ENCODE measurements around the gene MEF2D. TPM values are rescaled to one million over a fixed set of nuclear protein-coding genes. Genes with fewer than 3 reads are reported as not detected.

Gene MEF2D
- polyA plus RNA-seq, 4 donors = 5.8 to 23.7 (median 13.0) TPM

DNA sequence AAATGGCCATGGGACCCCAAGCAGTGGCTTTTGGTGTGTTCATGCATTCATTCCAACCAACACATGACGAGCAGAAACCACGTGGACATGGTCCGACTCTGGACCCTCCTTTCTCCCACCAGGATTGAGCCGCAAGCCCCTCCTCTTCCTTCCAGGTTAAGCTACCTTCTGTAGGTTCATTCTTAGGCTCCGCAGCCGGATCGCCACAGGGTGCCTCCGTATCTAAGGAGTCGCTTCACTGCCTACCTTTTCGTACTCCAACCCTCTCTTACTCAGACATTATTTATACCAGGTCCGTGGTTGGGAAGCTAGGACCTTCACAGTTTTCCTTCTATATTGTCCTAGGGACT is 67.9 kb downstream of the MEF2D start:
- no peak overlapping the region for H3K27ac ChIP-seq (ENCODE audit: low read depth in 1 of 3, low read length in 2 of 3)
- WGBS, 3 donors = 11 to 17% (median 13%) methylated on average over 11 of the region's 11 CpGs

DNA sequence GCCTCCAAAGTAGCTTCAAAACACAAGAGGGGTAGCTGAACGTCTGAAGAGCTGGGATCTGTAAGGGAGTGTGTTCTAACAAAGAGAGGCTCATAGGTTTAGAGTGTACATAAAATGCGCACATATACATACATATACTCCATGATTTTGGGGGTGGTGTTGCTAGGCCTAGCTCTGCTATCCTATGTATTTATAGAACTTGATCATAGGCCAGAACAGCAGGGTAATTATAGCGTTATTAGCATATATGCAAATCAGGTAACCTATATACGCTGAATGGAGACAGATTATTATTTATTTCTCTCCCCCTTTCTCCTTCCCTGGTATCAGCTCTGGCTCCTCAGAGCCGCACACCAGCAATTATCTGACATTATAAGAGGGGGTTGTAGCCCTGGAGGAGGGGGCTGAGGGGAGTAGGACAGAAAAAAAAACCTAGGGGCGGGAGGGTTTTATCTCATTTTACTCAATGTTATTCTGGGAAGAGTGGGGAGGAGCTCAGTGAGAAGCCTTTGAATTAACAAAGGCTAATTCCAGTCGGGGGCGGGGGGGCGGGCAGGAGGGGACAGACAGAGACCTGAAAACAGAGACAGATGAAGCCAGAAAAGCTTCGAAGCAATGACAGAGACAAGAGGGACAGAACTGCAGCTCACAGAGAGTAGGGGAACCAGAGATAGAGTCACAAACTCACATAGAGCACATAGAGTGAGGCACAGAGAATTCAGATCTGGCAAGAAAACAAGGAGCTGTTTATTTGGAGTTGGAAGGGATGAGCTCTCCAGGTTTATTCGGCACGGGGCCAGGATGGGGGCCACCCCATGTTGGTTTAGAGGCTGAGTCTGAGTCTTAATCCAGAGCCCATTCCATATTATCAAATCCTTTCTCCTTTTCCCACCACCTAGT is 68.6 kb downstream of the MEF2D start:
- H3K36me3 ChIP-seq (ENCODE audit: control insufficient read depth in 3 of 3, insufficient read depth in 2 of 3, low read depth in 1 of 3, low read length in 3 of 3) = no peaks in the 10 kb centered on the region
- no peak for FAIRE-seq
- H3K27me3 ChIP-seq (ENCODE audit: control insufficient read depth in 3 of 3, insufficient read depth in 3 of 3, low read length in 3 of 3) = peaks cover 3 to 99% (median 41%) of the 10 kb centered on the region in 3 donors
- H3K4me1 ChIP-seq (ENCODE audit: control insufficient read depth in 3 of 3, insufficient read depth in 2 of 3, low read depth in 1 of 3, low read length in 2 of 3) = peaks cover 0 to 5% (median 0%) of the 10 kb centered on the region in 3 donors
- H3K27ac ChIP-seq (ENCODE audit: low read depth in 1 of 3, low read length in 2 of 3) = no peak overlapping the region
- DNase-seq = no peak
- peaks cover 0 to under 1% of the 10 kb centered on the region in 2 donors for H3K9me3 ChIP-seq (ENCODE audit: control insufficient read depth in 2 of 2, insufficient read depth in 1 of 2, low read depth in 1 of 2, low read length in 1 of 2)
- 17 to 25% (median 23%) methylated on average over 12 of the region's 12 CpGs for WGBS, 3 donors
- H3K4me3 ChIP-seq (ENCODE audit: low read depth in 1 of 3, low read length in 3 of 3) = no peak overlapping the region

More for the DNA sequence above, 67.9 kb downstream of the MEF2D start:
- peaks cover 0 to 2% of the 10 kb centered on the region in 2 donors for H3K9me3 ChIP-seq (ENCODE audit: control insufficient read depth in 2 of 2, insufficient read depth in 1 of 2, low read depth in 1 of 2, low read length in 1 of 2)
- no peak for DNase-seq
- peaks cover 0 to 5% (median 0%) of the 10 kb centered on the region in 3 donors for H3K4me1 ChIP-seq (ENCODE audit: control insufficient read depth in 3 of 3, insufficient read depth in 2 of 3, low read depth in 1 of 3, low read length in 2 of 3)
- no peak overlapping the region for H3K4me3 ChIP-seq (ENCODE audit: low read depth in 1 of 3, low read length in 3 of 3)
- peaks cover 3 to 100% (median 46%) of the 10 kb centered on the region in 3 donors for H3K27me3 ChIP-seq (ENCODE audit: control insufficient read depth in 3 of 3, insufficient read depth in 3 of 3, low read length in 3 of 3)
- no peak for FAIRE-seq
- no peaks in the 10 kb centered on the region for H3K36me3 ChIP-seq (ENCODE audit: control insufficient read depth in 3 of 3, insufficient read depth in 2 of 3, low read depth in 1 of 3, low read length in 3 of 3)

DNA sequence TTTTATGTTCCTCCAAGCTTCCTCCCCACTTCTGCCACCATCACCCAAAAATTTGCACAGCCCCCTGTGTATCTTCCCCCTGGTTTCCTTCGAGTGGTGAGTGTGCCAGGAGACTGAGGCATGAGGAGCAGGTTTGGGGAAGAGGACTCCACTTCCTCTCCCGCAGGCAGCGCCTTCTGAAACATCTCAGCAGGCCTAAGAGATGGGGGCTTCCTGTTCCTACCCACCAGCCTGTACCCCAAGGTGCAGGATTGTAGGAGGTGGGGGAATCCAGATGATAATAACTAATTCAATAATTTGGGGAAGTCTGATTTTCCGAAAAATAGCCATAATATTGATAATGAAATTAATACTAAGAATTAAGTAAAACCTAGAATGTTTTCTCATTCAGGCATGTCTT is 69.2 kb downstream of the MEF2D start:
- Histone ChIP-seq H3K4me1 (ENCODE audit: control insufficient read depth in 3 of 3, insufficient read depth in 2 of 3, low read depth in 1 of 3, low read length in 2 of 3) (peaks cover 0 to 2% (median 0%) of the 10 kb centered on the region in 3 donors), H3K4me3 (ENCODE audit: low read depth in 1 of 3, low read length in 3 of 3) (no peak overlapping the region), H3K9me3 (ENCODE audit: control insufficient read depth in 2 of 2, insufficient read depth in 1 of 2, low read depth in 1 of 2, low read length in 1 of 2) (no peaks in the 10 kb centered on the region), H3K27ac (ENCODE audit: low read depth in 1 of 3, low read length in 2 of 3) (no peak overlapping the region), H3K27me3 (ENCODE audit: control insufficient read depth in 3 of 3, insufficient read depth in 3 of 3, low read length in 3 of 3) (peaks cover 3 to 99% (median 39%) of the 10 kb centered on the region in 3 donors), H3K36me3 (ENCODE audit: control insufficient read depth in 3 of 3, insufficient read depth in 2 of 3, low read depth in 1 of 3, low read length in 3 of 3) (no peaks in the 10 kb centered on the region)
- no peak for FAIRE-seq
- WGBS, 3 donors = 38 to 49% (median 46%) methylated on average over 4 of the region's 4 CpGs
- no peak for DNase-seq

DNA sequence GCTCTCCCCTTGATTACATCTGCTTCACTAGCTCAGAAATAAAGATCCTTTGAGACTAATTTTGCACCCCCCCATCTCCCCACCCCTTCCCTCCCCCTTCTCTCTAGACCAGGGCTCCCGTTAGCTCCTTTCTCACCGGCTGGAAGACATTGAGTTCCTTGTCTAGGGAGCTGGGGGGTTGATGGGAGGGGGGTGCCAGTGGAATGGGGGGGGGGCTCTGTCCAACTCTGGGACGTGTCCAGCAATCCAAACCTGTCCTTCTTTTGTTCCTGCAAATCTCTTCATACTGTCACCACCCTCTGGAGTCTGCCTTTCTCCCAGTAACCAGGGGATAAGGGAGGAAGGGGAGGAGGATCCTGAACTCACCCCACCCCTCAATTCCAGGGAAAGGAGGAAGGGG is 69.7 kb downstream of the MEF2D start:
- peaks cover 4 to 99% (median 42%) of the 10 kb centered on the region in 3 donors for H3K27me3 ChIP-seq (ENCODE audit: control insufficient read depth in 3 of 3, insufficient read depth in 3 of 3, low read length in 3 of 3)
- FAIRE-seq = no peak
- DNase-seq = no peak
- H3K9me3 ChIP-seq (ENCODE audit: control insufficient read depth in 2 of 2, insufficient read depth in 1 of 2, low read depth in 1 of 2, low read length in 1 of 2) = no peaks in the 10 kb centered on the region
- 13 to 20% (median 17%) methylated on average over 3 of the region's 3 CpGs for WGBS, 3 donors
- H3K4me1 ChIP-seq (ENCODE audit: control insufficient read depth in 3 of 3, insufficient read depth in 2 of 3, low read depth in 1 of 3, low read length in 2 of 3) = no peaks in the 10 kb centered on the region
- H3K36me3 ChIP-seq (ENCODE audit: control insufficient read depth in 3 of 3, insufficient read depth in 2 of 3, low read depth in 1 of 3, low read length in 3 of 3) = no peaks in the 10 kb centered on the region
- no peak overlapping the region for H3K4me3 ChIP-seq (ENCODE audit: low read depth in 1 of 3, low read length in 3 of 3)
- H3K27ac ChIP-seq (ENCODE audit: low read depth in 1 of 3, low read length in 2 of 3) = no peak overlapping the region

DNA sequence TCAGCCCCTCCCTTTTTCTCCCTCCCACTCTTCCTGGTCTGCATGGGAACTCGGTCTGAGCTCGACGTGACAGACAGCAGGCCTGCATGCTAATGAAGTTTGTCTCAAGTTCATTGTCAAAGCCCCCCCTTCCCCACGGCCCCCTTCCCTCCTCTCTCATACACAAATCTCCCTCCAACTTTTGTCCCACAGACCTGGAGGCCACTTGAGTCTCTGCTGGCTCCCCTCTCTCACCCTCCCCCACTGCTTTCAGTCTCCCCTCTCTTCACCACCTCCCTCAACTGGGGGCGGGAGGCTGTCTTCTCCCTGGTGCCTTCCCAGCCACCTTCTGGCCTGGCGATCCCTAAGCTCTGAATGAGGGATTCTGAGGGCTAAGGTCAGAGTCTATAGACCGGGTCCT is 70.3 kb downstream of the MEF2D start:
- no peaks in the 10 kb centered on the region for H3K4me1 ChIP-seq (ENCODE audit: control insufficient read depth in 3 of 3, insufficient read depth in 2 of 3, low read depth in 1 of 3, low read length in 2 of 3)
- no peak overlapping the region for H3K4me3 ChIP-seq (ENCODE audit: low read depth in 1 of 3, low read length in 3 of 3)
- 1 to 11% (median 10%) methylated on average over 7 of the region's 7 CpGs for WGBS, 3 donors
- peaks cover 6 to 96% (median 42%) of the 10 kb centered on the region in 3 donors for H3K27me3 ChIP-seq (ENCODE audit: control insufficient read depth in 3 of 3, insufficient read depth in 3 of 3, low read length in 3 of 3)
- H3K27ac ChIP-seq (ENCODE audit: low read depth in 1 of 3, low read length in 2 of 3) = no peak overlapping the region
- no peaks in the 10 kb centered on the region for H3K9me3 ChIP-seq (ENCODE audit: control insufficient read depth in 2 of 2, insufficient read depth in 1 of 2, low read depth in 1 of 2, low read length in 1 of 2)
- H3K36me3 ChIP-seq (ENCODE audit: control insufficient read depth in 3 of 3, insufficient read depth in 2 of 3, low read depth in 1 of 3, low read length in 3 of 3) = no peaks in the 10 kb centered on the region
- FAIRE-seq = no peak
- no peak for DNase-seq

DNA sequence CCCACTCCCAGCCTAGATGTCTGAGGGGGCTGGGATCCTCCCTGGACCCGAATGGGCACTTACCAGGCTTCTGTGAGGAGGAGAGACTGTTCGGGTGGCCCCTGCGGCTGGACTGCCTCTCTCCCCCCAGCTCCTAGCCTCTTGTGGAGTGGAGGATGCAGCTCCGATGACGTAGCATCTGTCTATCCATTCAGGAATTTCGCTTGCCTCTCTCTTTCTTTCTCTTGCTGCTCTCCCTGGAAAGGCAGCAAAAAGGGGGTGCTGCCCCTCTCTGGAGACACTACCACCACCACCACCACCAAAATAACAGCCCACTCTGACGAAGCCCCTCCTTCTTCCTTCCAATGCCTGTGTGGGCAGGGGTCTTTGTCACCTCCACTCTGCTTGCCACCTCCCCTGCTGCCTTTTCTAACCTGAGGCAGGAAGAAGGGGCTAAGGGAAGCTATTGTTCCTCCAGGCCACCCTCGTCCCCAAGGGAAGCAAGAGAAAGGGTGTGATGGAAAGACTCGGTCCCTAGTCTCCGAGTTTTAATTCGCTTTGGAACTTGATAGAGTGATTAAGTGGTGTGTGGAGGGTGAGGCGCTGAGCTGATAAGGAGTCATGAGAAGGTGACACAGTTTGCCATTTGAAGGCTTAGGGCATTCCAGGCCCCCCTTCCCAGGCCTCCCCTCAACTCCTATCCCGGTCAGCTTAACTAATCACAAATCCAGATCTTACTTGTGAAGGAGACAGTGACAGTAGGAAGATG is 71.1 kb downstream of the MEF2D start:
- Histone ChIP-seq H3K27ac (ENCODE audit: low read depth in 1 of 3, low read length in 2 of 3) (no peak overlapping the region), H3K4me3 (ENCODE audit: low read depth in 1 of 3, low read length in 3 of 3) (no peak overlapping the region), H3K9me3 (ENCODE audit: control insufficient read depth in 2 of 2, insufficient read depth in 1 of 2, low read depth in 1 of 2, low read length in 1 of 2) (no peaks in the 10 kb centered on the region), H3K36me3 (ENCODE audit: control insufficient read depth in 3 of 3, insufficient read depth in 2 of 3, low read depth in 1 of 3, low read length in 3 of 3) (no peaks in the 10 kb centered on the region), H3K27me3 (ENCODE audit: control insufficient read depth in 3 of 3, insufficient read depth in 3 of 3, low read length in 3 of 3) (peaks cover 6 to 96% (median 41%) of the 10 kb centered on the region in 3 donors), H3K4me1 (ENCODE audit: control insufficient read depth in 3 of 3, insufficient read depth in 2 of 3, low read depth in 1 of 3, low read length in 2 of 3) (no peaks in the 10 kb centered on the region)
- FAIRE-seq = no peak
- WGBS, 3 donors = 6 to 8% (median 8%) methylated on average over 13 of the region's 13 CpGs
- DNase-seq = no peak

DNA sequence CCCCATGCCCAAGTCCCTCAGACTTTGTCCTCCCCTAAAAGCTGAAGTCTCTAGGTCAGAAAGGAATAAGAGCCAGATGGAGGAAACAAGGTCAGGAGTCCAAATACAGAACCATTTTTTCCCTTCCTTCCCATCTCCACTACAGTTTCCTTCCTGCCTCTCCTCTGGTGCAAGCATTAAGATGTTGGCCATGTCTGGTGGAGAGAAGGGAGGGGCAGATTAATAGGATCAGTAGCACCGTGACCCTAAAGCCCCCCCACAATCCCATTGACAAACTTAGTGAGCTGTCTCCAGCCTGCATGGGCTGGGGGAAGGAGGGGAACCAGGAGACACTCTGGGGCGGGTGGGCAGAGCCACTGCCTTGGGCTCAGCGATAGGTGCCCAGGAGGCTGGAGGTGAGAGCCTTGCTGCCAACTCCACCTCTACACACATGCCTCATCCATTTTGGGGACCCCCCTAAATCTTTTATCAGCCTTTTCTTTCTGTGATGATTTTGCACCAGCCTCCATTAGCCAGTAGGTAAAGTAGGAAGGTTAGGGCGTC is 71.8 kb downstream of the MEF2D start:
- Histone ChIP-seq H3K36me3 (ENCODE audit: control insufficient read depth in 3 of 3, insufficient read depth in 2 of 3, low read depth in 1 of 3, low read length in 3 of 3) (no peaks in the 10 kb centered on the region), H3K9me3 (ENCODE audit: control insufficient read depth in 2 of 2, insufficient read depth in 1 of 2, low read depth in 1 of 2, low read length in 1 of 2) (no peaks in the 10 kb centered on the region), H3K27me3 (ENCODE audit: control insufficient read depth in 3 of 3, insufficient read depth in 3 of 3, low read length in 3 of 3) (peaks cover 6 to 96% (median 43%) of the 10 kb centered on the region in 3 donors), H3K4me3 (ENCODE audit: low read depth in 1 of 3, low read length in 3 of 3) (no peak overlapping the region), H3K27ac (ENCODE audit: low read depth in 1 of 3, low read length in 2 of 3) (no peak overlapping the region), H3K4me1 (ENCODE audit: control insufficient read depth in 3 of 3, insufficient read depth in 2 of 3, low read depth in 1 of 3, low read length in 2 of 3) (no peaks in the 10 kb centered on the region)
- WGBS, 3 donors = 6 to 15% (median 8%) methylated on average over 4 of the region's 4 CpGs
- DNase-seq (no peak), FAIRE-seq (no peak)

DNA sequence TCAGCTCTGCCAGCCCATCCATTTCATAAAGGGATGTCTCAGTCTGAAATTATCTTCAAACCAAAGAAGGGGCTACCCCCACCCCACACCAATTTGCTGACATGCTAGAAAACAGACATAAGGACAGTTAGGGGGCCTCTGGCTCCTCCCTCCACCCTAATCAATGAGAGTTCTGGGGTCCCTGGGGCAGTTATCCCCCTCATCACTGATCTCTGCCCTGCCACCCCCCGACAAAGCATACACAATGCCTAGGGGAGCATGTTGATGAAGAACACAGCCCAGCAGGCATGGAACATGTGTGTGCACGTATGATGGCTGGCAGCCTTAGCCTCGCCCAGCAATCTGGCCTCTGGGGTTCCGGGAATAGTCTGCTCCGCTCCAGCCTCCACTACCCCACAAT is 72.6 kb downstream of the MEF2D start:
- Histone ChIP-seq H3K4me3 (ENCODE audit: low read depth in 1 of 3, low read length in 3 of 3) (no peak overlapping the region), H3K4me1 (ENCODE audit: control insufficient read depth in 3 of 3, insufficient read depth in 2 of 3, low read depth in 1 of 3, low read length in 2 of 3) (no peaks in the 10 kb centered on the region), H3K9me3 (ENCODE audit: control insufficient read depth in 2 of 2, insufficient read depth in 1 of 2, low read depth in 1 of 2, low read length in 1 of 2) (no peaks in the 10 kb centered on the region), H3K36me3 (ENCODE audit: control insufficient read depth in 3 of 3, insufficient read depth in 2 of 3, low read depth in 1 of 3, low read length in 3 of 3) (no peaks in the 10 kb centered on the region), H3K27me3 (ENCODE audit: control insufficient read depth in 3 of 3, insufficient read depth in 3 of 3, low read length in 3 of 3) (peaks cover 6 to 96% (median 48%) of the 10 kb centered on the region in 3 donors), H3K27ac (ENCODE audit: low read depth in 1 of 3, low read length in 2 of 3) (no peak overlapping the region)
- FAIRE-seq (no peak), DNase-seq (no peak)
- WGBS, 3 donors = 54 to 71% (median 68%) methylated on average over 5 of the region's 5 CpGs
